ELF-1 (cell line): ENCODE data around the gene SERPINB5.
"Not testable (repeated sequence)": the region's sequence is repeated elsewhere in the genome, so short reads cannot be mapped to it uniquely, and the experiment has no call there.

ENCODE experiments used
- DNase-seq: peaks from one replicate; pipeline ENCODE4 v3.0.0-alpha.2; 2016; ENCODE audit warnings: low read depth, low spot score

SERPINB5 gene

GRCh38 chr18:63476668-63477067 lies at the start of gene SERPINB5:
Gene SERPINB5 (plus strand): TSS chr18:63476958. CDS start chr18:63484429, 7,471 bp downstream.
- DNase-seq, result no peak

DNA sequence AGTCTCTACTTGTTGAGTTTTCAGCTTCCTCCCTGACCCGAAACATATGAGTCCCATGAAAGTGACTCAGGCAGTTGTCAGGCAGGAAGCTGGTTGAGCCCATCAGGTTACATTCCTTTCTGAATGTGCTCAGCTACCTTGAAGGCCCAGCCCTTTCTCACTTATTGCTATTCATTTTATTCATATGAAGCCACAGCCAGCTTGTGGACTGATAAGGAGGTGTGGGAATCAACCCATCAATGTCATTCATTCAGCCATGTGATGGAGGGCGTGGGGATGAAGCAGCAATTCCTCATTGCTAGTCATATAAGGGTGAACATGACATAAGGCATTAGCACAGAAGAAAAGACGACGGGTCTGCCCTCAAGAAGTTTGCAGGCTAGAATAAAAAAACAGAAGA lies 49.2 kb upstream of the SERPINB5 start:
- peak; percentile 13 for DNase-seq

DNA sequence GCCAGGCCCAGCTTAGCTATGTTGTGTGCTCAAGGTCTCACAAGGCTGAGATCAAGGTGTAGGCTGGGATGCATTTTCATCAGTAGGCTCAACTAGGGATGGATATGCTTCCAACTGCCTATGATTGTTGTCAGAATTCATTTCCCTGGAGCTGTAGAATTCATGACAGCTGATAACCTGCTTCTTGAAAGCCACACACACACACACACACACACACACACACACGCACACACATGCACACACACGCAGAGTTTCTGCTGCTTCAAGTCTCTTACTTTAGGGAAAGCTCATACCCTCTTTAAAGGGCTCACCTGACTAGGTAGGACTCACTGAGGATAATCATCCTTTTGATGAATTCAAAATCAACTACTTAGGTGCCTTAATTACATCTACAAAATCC lies 46.2 kb upstream of the SERPINB5 start:
- DNase-seq, result no peak

DNA sequence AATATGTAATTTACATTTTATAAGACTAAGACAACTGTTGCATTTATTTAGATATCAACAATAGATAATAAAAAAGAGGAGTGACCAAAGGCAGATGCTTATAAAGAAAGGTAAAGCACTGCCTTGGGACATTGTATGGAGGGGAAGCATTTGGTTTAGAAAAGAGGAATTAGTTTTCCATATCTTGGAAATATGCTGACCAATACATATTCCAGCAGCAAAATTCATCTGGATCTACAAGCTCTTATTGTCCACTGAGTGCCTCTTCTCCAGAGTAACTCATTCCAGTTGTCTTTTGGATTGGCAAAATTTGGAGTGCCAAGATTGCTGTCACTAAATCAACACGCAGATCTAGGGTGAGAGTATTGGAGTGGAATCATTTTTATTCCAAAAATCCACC lies 45.6 kb upstream of the SERPINB5 start:
- DNase-seq, result no peak

- no peak for DNase-seq
Measured at GRCh38 chr18:63433334-63433866, 43.4 kb upstream of the SERPINB5 start.

DNA sequence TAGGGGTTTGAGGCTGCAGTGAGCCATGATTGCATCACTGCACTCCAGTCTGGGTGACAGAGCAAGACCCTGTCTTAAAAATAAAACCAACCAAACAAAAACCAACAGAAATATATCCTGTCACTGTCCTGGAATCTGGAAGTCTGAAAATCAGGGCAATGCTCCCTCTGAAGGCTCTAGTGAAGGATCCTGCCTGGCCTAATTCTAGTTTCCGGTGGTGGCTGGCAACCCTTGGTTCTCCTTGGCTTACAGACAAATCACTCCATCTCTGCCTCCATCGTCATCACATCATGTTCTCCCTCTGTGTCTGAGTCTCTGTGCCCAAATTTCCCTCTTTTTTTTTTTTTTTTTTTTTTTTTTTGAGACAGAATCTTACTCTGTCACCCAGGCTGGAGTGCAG lies 38.6 kb upstream of the SERPINB5 start:
- DNase-seq, result no peak

DNA sequence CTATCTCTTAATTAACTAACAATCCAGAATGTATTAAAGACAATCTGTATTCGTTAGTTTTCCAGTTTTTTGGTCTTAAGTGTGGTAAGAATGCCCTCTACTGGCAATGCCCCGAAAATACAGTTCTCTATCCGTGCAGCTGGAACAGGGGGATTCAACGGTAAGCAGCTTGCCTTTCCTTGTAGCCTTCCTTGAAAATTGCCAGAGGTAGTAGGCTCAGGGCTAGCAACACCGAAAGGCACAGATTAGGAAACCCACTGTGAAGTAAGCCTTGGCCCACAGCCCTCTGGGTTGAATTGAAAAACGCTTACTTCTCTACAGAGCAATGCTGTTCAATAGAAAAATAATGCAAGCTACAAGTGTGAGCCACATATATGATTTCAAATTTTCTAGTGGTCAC lies 37.4 kb upstream of the SERPINB5 start:
- peak; percentile 80 for DNase-seq

DNA sequence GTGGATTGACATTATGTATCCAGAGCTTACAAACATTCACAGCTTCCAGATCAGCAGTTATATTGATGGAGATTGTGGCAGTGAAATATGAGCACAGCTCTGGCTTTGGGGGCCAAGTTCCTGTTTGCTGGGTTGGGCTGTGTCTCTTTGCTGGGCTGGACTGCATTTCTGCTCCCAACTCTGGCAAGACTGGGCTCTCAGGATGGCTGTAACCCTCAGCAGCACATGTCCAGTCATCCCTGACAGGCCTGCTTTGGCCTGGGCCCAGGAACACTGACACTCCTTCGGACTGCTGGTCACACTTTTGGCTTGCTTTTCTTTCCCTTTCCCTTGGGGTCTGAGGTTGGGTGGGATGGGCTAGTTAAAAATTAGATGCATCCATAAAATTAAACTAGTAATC lies 36.5 kb upstream of the SERPINB5 start:
- DNase-seq, result no peak

DNA sequence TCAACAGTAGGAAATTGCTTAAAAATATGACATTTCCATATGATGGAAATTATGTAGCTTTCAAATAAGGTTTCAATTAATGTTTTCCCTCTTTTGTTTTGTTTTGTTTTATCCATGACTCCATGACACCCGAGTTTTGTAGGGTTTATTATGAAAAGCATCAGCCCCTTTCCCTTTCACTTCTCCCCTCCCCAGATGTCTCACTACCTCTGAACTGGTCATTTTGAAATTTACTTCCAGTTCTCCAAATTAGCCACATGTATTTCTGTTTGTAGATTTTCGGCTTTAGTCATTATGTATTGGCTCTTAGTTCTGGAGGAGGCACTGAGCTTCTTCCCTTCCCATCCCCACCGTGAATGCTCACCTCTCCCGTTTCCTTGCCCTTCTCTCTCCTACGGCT lies 35.9 kb upstream of the SERPINB5 start:
- DNase-seq, result no peak

DNA sequence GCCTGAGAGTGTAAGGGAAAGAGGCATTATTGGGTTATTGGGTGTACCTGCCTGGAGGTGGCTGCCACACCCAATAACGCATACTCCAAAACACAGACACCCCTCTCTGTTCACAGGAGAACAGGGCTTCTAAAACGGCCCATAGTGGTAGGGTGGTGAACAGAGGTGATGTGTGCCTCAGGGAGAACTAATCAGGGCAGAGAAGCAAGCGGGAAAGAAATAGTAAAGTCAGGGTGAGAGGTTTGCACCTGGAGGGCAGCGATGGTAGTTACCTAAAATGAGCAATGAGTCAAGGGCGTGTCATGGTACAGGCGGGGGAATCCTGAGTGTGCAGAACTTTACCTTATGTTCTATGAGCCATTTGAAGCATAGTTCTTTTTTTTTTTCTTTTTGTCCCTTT lies 32.9 kb upstream of the SERPINB5 start:
- no peak for DNase-seq

DNA sequence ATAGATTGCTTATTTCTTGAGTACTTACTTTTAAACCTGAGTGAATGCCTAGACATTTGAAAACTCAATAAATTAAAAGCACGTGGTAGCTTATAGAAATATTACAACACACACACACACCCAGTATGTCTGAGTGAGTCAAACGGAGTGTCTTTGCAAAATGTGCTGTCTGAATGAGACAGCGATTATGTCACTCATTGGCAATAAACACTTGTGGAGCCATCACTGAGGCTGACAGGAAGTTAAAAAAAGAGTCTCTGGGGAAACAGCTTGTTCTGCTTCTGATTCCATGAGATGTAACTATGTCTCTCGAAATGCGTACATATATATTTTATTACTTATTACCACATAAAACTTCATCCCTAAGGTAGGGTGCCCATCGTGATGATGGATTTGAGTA lies 32.2 kb upstream of the SERPINB5 start:
- no peak for DNase-seq

- DNase-seq, result no peak
Measured at GRCh38 chr18:63445037-63445436, 31.7 kb upstream of the SERPINB5 start.

DNA sequence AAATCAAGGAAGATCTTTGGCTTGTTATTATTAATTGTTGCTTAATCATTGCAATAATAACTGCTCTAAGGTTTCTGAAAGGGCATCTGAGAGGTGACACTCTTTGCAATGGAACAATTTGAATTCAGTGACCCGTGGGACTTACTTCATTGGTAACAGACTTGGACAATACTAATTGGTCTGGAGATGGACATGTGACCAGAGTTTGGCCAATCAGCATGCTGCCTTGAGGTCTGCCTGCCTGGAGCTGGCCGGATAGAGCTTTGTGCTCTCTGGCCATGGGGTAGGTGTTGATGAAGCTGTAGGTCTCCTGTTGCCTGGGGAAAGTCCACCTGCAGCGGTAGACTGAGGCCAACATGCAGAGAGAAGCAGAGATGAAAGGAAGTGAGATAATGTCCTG lies 30.5 kb upstream of the SERPINB5 start:
- no peak for DNase-seq

GRCh38 chr18:63447066-63447465 lies 29.7 kb upstream of the SERPINB5 start:
- no peak for DNase-seq

DNA sequence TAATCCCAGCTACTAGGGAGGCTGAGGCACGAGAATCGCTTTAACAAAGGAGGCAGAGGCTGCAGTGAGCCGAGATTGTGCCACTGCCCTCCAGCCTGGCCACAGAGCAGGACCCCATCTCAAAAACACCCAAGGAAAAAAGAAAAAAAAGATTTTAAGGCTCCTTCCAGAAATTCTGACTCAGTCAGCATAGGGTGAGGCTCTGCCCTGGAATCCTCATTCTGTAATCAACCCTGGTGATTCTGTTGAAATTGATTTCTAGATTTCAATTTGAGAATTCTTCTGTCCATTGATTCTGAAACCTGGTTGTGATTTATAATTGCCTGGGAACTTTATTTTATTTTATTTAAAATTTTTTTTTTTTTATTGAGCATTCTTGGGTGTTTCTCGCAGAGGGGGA lies 27.3 kb upstream of the SERPINB5 start:
- DNase-seq, result no peak

DNA sequence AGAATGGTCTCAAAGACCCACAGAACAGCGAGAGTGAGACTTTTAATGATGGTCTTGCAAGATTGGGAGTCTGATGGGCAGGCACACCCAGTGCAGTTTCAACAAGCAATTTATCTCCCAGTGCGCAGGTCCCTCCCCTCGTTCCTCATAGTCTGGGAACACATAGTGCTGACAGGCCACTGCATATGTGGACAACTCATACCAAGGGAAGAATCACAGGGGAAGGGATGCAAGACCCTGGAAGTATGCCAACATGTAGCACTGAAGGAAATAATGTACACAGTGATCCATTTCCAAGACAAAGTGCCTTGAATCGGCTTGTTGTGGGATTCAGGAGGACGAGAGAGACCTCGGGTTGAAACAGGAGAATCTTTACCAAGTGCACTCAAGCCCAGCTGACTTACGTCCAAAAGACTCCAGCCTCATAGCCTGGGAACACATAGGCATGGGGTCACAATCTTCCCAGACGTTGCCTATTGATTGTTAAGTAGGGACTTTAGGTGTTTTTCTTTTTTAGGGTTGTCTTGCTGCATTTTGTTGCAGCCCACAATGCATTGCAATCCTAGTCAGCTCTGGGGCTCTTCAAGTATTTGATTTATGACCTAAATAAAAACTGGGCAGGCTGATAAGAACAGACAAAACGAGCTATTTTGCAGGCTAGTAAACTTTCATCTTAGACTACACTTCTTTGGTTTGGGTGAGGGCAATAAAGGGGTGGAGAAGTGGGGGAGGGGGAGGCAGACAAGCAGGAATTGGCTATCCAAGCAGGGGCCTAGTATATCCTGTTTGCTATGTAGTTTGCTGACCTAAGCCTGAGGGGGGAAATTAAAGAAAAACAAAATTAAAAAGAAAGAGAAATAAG lies 24.7 kb upstream of the SERPINB5 start:
- no peak for DNase-seq

GRCh38 chr18:63452751-63453150 lies 24.0 kb upstream of the SERPINB5 start:
- not testable (repeated sequence) for DNase-seq

DNA sequence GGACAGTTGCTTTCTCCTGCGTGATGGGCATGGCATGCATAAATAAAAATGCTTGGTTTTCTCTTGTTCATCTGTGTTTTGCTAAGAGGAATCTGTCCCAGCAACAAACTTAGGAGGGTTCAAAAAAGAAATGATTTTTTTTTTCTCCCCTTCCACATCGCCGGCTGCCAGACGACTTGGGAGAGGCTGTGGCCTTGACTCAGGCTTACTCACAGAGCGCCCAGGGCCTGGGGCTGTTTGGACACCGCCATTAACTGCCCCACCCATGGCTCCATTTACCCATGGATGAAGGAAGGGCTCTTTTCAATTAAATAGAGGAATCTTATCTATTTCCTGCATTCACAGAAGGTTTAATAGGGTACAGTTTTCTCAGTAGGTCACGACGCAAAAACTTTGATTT lies 22.3 kb upstream of the SERPINB5 start:
- no peak for DNase-seq

DNA sequence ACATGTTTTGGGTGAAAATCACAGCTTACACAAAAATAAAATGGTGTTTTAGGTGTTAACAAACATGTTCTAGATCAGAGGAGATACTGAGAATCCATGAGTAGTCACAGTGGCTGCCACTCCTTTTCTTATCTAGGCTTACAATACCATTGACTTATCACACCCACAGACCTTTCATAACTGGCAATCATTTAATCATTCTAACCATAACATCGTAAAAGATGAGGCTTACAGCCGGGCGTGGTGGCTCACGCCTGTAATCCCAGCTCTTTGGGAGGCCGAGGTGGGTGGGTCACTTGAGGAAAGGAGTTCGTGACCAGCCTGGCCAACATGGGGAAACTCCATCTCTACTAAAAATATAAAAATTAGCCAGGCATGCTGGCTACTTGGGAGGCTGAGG lies 18.8 kb upstream of the SERPINB5 start:
- DNase-seq, result no peak

- DNase-seq, result no peak
Measured at GRCh38 chr18:63460414-63460813, 16.3 kb upstream of the SERPINB5 start.

DNA sequence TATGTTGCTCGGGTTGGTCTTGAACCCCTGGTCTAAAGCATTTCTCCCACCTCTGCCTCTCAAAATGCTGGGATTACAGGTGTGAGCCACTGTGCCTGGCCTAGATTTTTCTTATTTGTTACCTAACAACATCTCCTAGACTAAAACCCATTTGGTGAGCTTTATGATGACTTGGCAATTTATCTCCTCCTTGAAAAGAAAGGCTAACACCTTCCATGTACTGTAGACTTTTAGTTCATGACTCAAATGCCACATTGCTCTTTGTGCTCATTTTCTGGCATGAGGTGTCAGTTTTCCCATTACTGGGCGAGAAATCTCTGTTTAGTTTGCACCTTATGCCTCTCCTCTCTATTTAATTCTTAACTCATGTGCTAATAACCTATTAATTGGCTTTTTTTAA lies 12.3 kb upstream of the SERPINB5 start:
- DNase-seq, result no peak

DNA sequence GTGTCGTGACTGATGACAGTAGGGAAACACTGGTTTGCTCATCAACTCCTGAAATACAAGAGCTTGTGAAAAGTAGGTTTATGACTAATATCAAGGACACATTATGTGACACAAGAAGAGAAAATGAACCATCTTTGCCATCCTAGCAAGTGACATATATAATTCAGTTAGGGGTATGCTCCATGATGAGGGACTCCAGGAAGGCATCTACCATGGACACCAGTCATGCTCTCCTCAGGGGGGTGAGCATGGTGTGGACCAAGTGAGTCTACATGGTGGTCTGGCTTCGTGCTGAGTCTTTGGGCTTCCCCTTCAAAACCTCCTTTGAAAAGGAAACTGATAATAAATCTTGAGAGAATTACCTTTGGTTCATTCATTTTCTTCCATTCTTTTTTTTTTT lies 11.7 kb upstream of the SERPINB5 start:
- DNase-seq, result no peak

DNA sequence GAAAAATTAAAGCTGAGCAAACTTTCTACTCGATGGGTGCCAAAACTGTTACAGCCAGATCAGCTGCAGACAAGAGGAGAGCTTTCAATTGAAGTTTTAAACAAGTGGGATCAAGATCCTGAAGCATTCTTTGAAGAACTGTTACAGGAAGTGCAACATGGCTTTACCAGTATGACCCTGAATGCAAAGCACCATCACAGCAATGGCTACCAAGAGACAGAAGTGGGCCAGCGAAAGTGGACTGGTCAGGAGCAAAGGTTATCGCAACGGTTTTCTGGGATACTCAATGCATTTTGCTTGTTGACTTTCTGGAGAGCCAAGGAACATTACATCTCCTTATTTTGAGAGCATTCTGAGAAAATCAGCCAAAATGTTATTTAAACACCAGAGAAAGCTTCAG lies 9.1 kb upstream of the SERPINB5 start:
- DNase-seq, result no peak

DNA sequence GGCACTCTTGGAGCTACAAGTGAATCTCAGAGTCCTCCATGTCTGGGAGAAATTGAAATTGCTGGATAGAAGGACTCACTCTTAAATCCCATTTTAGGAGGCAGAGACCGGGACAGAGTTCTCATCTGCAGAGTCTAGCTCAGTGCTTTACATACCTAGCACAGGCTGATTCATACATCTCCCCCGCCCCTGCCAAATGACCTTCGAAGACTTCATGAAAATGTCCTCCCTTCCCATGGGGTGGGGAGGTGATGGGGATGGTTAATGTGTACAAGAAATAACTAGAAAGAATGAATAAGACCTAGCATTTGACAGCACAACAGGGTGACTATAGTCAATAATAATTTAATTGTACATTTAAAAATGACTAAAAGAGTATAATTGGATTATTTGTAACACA lies 8.2 kb upstream of the SERPINB5 start:
- DNase-seq, result no peak
